Right atrium auricular region (tissue), 2 donors: Measurements from ENCODE around the gene CC2D2A. TPM values are rescaled to one million over a fixed set of nuclear protein-coding genes. Genes with fewer than 3 reads are reported as not detected.

Source experiments
- DNase-seq: peaks from one replicate; pipeline ENCODE4 v3.0.0-alpha.2; 2019; ENCODE audit warnings: low spot score
- H3K27ac ChIP-seq, 2 donors: fragments of 200-600 bp; sonication (generic); 1 replicate in 1 of 2; 2 replicates in 1 of 2; pipeline ENCODE4 v1.5.1; 2016 to 2019
- H3K27me3 ChIP-seq, 2 donors: fragments of 200-600 bp; sonication (generic); one replicate each; pipeline versions ENCODE4 v1.5.1 to v1.6.0; 2017 to 2019
- H3K36me3 ChIP-seq: fragments of 200-600 bp; sonication (generic); one replicate; pipeline ENCODE4 v1.5.1; 2016
- H3K4me1 ChIP-seq, 2 donors: fragments of 200-600 bp; sonication (generic); one replicate each; pipeline versions ENCODE4 v1.5.1 to v1.6.0; 2017 to 2019
- H3K4me3 ChIP-seq, 2 donors: fragments of 200-600 bp; sonication (generic); 1 replicate in 1 of 2; 2 replicates in 1 of 2; pipeline ENCODE4 v1.5.1; 2017 to 2019; ENCODE audit warnings: mild to moderate bottlenecking in 1 of 2, moderate library complexity in 1 of 2
- H3K9me3 ChIP-seq, 2 donors: fragments of 200-600 bp; sonication (generic); one replicate each; pipeline ENCODE4 v1.5.1; 2019
- total RNA-seq, 2 donors: library from RNA; depleted of rRNA; stranded (reverse); fragments of >200 nt; gene quantifications; one replicate each; pipeline ENCODE4 v1.1.0, GENCODE V29; 2016
- TF ChIP-seq, protein P1 (sequence below), 2 donors: fragments of 200-600 bp; sonication (generic); IDR thresholded peaks; one replicate each; pipeline ENCODE4 v1.5.1; 2019; ENCODE audit warnings: antibody characterized with exemption in 2 of 2

Gene CC2D2A
- total RNA-seq, 2 donors from 2014 or later: 6.1 to 8.0 TPM

DNA sequence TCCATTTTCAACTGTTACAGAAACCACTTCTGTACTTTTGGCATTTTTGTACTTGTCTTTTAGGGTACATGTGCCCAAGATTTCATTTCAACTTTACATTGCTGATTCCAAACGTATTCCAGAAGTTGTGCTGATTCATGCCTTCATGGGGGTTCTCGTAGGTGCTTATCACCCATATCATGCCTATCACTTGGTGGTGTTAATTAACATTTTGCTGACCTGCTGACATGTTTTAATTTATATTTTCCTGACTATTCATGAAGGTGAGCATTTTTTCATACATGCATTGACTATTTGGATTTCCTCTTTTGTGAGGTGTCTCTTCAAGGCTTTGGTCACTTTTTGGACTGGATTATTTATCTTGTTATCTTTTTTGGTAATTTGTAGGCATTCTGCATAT lies 64.1 kb downstream of the CC2D2A start:
- Histone ChIP-seq H3K9me3 (no peaks in the 10 kb centered on the region), H3K27me3 (no peaks in the 10 kb centered on the region), H3K27ac (no peak overlapping the region), H3K4me1 (no peaks in the 10 kb centered on the region), H3K36me3 (peaks cover 17% of the 10 kb centered on the region), H3K4me3 (no peak overlapping the region)
- DNase-seq: no peak
- TF ChIP-seq, protein P1, sequence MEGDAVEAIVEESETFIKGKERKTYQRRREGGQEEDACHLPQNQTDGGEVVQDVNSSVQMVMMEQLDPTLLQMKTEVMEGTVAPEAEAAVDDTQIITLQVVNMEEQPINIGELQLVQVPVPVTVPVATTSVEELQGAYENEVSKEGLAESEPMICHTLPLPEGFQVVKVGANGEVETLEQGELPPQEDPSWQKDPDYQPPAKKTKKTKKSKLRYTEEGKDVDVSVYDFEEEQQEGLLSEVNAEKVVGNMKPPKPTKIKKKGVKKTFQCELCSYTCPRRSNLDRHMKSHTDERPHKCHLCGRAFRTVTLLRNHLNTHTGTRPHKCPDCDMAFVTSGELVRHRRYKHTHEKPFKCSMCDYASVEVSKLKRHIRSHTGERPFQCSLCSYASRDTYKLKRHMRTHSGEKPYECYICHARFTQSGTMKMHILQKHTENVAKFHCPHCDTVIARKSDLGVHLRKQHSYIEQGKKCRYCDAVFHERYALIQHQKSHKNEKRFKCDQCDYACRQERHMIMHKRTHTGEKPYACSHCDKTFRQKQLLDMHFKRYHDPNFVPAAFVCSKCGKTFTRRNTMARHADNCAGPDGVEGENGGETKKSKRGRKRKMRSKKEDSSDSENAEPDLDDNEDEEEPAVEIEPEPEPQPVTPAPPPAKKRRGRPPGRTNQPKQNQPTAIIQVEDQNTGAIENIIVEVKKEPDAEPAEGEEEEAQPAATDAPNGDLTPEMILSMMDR (IDR thresholded peaks at IDR 0.05): no peak

GRCh38 chr4:15535599-15535998 lies 65.9 kb downstream of the CC2D2A start:
- H3K27ac ChIP-seq: no peak overlapping the region
- no peak overlapping the region for H3K4me3 ChIP-seq
- no peaks in the 10 kb centered on the region for H3K4me1 ChIP-seq
- H3K36me3 ChIP-seq: peaks cover 17% of the 10 kb centered on the region
- H3K9me3 ChIP-seq: no peaks in the 10 kb centered on the region
- no peak for DNase-seq
- no peaks in the 10 kb centered on the region for H3K27me3 ChIP-seq
- TF ChIP-seq, protein P1 (IDR thresholded peaks at IDR 0.05): no peak

DNA sequence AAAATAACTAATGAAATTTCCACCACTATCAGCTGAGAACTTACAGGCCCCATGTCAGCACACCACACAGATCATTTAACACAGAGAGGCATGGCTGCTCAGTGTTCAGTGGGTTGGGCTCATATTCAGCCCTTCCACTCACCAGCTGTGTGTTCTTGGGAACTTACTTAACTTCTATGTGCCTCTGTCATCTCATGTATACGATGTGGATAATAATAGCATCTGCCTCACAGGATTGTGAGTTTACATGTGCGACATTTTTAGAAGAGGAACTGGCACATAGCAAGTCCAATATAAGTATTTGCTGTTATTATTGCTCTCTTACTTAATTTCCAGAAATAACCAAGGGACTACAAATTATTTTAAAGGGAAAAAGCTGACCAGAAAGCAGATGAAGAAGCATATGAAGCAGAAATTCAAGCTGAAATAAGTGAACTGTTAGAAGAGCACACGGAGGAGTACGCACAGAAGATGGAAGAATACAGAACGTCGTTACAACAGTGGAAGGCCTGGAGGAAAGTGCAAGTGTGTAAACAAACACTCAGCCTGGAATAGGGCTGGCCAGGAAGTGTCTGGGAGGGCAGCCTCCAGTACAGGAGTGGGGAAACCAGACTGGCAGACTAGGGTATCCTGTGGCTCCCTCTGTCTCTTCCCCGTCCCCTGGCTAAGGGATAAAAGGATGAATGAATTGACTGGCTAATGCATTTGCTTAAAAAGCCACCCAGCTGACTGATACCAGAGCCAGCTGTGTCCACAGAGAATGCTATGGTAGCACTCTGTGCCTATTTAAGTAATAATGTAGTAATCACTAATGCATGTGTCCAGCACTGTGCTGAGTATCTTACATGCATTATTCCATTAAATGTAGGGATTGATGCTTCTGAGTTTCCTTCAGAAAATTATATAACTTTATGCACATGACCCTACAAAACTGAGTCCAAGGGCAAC lies 67.1 kb downstream of the CC2D2A start:
- Histone ChIP-seq H3K27me3 (no peaks in the 10 kb centered on the region), H3K9me3 (no peaks in the 10 kb centered on the region), H3K4me1 (no peaks in the 10 kb centered on the region), H3K4me3 (no peak overlapping the region), H3K36me3 (peaks cover 17% of the 10 kb centered on the region), H3K27ac (no peak overlapping the region)
- DNase-seq: no peak
- TF ChIP-seq, protein P1 (IDR thresholded peaks at IDR 0.05): no peak

- H3K4me1 ChIP-seq: peaks cover 0 to 3% of the 10 kb centered on the region in 2 donors
- no peak for DNase-seq
- no peaks in the 10 kb centered on the region for H3K27me3 ChIP-seq
- no peak overlapping the region for H3K27ac ChIP-seq
- H3K9me3 ChIP-seq: no peaks in the 10 kb centered on the region
- no peak overlapping the region for H3K4me3 ChIP-seq
- TF ChIP-seq, protein P1 (IDR thresholded peaks at IDR 0.05): no peak
- peaks cover 19% of the 10 kb centered on the region for H3K36me3 ChIP-seq
Measured at GRCh38 chr4:15541941-15542340, 72.3 kb downstream of the CC2D2A start.

DNA sequence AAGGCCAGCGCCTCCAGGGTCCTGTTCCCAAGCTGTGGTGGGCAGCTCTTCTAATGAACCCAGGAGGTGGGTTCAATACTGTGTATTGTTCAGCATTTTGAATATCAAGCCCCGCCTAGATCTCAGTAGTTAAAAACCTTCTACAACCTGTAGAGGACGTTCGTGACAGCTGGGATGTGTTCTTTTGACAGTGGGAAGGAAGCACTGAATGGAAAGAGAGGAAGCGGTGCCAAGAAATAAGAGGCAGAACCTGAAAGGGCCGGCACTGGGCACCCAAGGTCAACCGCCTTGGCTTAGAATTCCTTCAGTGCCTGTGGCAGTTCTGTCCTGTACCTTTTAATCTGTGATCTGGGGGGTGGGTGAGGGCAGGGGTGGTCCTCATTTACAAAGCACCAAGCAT lies 73.1 kb downstream of the CC2D2A start:
- DNase-seq: no peak
- no peaks in the 10 kb centered on the region for H3K9me3 ChIP-seq
- peaks cover 0 to 3% of the 10 kb centered on the region in 2 donors for H3K4me1 ChIP-seq
- TF ChIP-seq, protein P1 (IDR thresholded peaks at IDR 0.05): no peak
- no peak overlapping the region for H3K4me3 ChIP-seq
- no peak overlapping the region for H3K27ac ChIP-seq
- no peaks in the 10 kb centered on the region for H3K27me3 ChIP-seq
- peaks cover 11% of the 10 kb centered on the region for H3K36me3 ChIP-seq
